Fibroblast of the conjunctiva (primary cell): ENCODE measurements around the gene SMAD7.

Experiments
- DNase-seq: peaks from one replicate; pipeline ENCODE4 v3.0.0-alpha.2; 2010; ENCODE audit warnings: low read depth

The SMAD7 gene

GRCh38 chr18:48944634-48945033 is 6.1 kb downstream of the SMAD7 start:
- no peak for DNase-seq

- no peak for DNase-seq
These were observed 6.8 kb downstream of the SMAD7 start for GRCh38 chr18:48943736-48944527.

DNA sequence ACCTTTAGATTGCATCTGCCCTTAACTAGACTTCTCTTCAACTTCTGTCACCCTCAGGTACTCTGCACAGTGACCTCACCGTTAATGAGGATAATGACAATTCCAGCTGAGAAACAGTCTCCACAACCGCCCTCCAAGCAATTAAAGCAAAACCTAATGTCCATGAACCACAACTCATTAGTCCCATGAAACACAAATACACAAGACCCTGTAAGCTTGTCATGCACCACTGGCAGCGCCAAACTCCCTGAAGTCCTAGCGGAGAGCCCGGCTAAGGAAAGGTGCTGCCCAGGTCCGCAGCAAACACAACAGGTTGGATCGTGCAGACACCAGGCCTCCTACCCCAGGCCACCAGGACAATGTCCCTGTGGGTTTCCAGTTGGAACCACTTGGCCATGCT is 7.4 kb downstream of the SMAD7 start:
- no peak for DNase-seq

DNA sequence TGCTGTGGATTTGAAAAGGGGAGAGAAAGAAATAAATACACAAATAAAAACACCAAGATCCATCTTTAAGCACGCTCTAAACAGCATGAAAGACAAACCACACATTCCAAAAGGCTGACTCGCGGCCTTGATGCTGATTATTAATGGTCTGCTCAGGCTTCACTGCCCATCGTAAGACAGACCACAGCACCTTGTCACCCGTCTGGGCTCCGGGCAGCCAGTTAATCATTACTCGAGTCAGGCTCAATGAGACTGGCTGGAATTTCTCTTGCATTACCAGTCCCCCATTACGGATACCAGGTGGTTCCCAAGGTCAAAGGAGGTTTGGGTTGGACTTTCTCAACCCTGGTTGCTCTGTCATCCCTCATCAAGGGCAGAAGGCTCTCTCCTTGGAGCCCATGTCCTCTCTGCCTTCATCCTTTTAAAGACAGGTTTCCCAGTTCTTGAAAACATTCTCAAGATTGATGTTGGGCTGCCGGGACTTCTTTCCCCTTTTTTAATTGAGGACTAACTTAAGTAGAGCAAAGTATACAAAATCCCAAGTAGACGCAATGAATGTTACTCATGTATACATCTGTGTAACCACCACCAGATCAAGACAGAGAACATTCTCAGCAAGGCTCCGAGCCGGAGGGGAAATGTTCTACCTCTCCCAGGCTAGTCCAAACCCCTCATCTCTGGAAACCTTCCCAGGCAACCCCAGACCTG is 8.1 kb downstream of the SMAD7 start:
- DNase-seq = no peak

DNA sequence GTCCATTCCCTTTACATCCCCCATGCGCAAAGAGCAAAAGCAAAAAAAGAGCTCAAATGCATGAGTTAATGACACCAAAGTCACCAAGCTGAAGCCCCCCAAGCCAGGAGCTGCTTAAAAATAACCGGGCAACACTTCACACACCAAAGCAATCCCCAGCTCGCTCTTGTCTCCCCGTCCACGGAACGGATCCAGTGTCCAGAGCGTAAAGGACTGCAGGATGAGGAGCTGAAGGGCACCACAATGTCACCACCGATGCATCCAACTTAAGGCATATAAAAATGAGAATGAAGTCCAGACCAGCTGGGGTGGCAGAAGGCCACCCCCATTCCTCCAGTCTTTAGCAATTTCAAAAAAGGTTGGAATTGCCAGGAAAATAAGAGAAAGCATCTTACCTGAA is 8.7 kb downstream of the SMAD7 start:
- no peak for DNase-seq

DNA sequence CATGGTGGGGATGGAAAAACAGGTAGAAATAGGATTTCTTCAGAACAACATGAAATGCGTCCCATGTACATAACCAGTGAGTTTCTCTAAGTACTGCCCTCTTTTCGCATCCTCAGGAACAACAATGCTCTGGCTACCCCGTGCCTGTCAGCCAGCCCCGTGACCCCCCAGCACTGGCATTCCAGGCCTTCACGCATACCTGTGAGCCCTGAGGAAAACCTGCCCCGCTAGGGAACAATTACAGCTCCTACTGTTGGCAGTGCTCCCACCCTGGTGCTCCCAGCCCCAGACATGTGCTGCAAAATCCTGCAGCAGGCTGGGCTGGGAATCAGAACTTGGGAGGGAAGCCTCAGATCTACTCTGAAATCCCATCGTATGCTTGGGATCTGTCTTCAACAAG is 9.1 kb downstream of the SMAD7 start:
- DNase-seq = no peak

- DNase-seq = no peak
These were observed 9.7 kb downstream of the SMAD7 start for GRCh38 chr18:48940854-48941611.

- DNase-seq = no peak
These were observed 11.3 kb downstream of the SMAD7 start for GRCh38 chr18:48939205-48940097.

DNA sequence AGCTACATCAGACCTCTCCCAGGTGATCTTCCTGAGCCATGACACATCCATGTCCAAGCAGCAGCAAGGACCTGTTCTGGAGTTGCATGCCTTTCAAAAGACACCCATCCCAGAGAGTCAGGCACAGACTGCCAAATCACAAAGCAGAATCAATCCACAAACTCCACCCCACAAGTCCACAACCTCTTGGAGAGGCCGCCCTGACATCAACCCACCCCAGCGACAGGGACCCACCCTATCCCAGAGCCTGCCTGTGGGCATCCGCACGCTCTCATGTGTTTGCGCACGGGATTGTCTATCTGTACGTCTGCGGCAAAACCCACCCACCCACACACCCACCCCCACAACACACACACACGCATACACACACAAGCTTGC is 11.9 kb downstream of the SMAD7 start:
- DNase-seq = no peak

DNA sequence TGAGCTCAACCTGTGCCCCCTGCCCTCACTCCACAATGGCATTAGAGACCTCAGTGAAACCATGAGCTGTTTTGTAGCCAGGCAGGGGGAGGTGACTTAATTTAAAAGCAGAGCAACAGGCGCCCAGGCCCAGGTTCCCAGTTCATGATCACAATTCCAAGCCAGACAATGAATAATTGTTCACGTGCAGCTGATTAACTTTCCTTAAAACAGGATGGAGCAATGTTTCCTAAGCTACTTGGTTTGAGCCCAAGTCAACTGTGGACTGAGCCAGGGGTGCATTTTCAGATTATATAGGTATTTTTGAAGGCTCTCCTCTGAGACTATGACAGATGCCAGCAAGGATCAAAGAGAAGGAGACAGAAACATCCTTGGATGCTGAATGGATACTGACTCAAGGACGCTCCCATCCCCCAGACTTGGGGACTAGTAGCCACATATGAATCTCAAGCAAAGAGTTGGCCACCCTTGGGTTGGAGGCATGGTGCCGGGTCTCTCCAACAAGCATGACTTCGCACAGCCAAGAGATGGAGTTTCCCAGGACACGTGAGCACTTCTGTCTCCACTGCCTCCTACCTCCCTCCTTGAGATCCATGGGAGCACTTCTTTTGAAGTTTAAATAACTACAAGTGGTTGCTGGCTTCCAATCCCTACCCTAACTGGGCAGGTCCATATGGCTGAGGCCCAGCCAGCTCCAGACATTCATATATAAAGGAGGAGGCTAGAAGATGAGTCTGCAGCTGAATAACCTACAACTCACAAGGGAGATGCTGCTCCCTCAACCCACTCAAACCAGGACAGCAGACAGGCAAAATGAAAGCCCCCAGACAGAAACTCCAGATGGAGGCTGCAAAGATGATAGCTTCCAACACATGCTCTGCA is 12.7 kb downstream of the SMAD7 start:
- DNase-seq = no peak

DNA sequence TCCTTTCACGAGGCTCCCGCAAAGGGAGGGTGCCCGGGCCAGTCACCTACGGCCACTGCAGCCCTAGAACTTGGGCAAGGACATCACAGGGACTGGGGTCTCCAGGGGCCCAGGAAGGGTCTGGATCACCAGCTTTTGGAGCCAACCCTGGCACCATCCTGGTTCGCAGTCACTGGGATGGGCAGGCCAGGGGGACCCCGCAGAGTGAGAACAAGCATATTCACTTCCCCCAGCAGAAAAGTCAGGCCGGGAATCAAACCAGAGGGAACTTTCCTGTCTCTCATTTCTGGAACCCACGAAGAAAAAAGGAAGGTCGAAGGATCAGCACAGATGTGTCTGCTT is 15.4 kb downstream of the SMAD7 start:
- no peak for DNase-seq

- no peak for DNase-seq
These were observed 15.9 kb downstream of the SMAD7 start for GRCh38 chr18:48934723-48935432.

DNA sequence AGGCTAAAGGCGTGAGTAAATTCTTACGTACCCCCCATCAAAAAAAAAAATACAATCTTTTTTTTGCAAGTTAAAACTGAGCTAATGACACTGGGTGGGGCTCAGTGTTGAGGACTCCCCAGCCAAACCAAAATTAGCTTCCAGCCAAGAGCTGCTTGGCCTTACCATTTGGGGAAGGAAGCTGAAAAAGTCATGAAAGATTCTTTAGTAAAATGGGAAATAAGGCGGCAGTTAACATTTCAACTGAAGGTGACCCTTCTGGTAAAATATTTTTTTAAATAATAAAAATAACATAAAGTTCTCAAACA is 16.4 kb downstream of the SMAD7 start:
- DNase-seq = no peak

GRCh38 chr18:48933578-48934414 is 17.0 kb downstream of the SMAD7 start:
- no peak for DNase-seq

GRCh38 chr18:48932822-48933510 is 17.8 kb downstream of the SMAD7 start:
- no peak for DNase-seq

DNA sequence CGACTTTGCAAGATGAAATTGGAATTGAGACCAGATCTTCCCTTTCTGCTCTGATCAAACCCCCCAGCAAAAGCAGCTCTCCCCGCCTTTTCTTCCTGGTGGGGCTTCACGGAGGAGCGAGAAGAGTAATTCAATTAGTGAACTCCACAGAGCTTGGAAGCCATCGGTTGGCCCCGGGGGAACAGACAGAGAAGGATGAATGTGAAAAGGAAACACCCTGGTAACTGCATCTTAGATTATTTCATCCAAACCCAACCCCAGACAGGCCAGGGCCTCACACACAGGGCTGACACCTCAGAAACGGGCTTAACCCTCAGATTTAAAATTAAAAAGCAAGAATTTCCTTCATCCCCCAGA is 18.3 kb downstream of the SMAD7 start:
- DNase-seq = no peak

GRCh38 chr18:48931680-48932461 is 18.9 kb downstream of the SMAD7 start:
- no peak for DNase-seq

- no peak for DNase-seq
These were observed 19.8 kb downstream of the SMAD7 start for GRCh38 chr18:48930926-48931325.
